ENCODE data around the gene GLTP.

GRCh38 chr12:109822416-109822815 is 57.9 kb downstream of the GLTP start:
- TF ChIP-seq CTCF (IDR thresholded peaks at IDR 0.05) = no peak
- TF ChIP-seq TP53 (CRISPR knock-in tag; IDR thresholded peaks at IDR 0.05) = no peak

Data from WTC11 (cell line).